IPS-18a (cell line): ENCODE measurements around the gene TRIM38.
"Not testable (repeated sequence)": the region's sequence is repeated elsewhere in the genome, so short reads cannot be mapped to it uniquely, and the experiment has no call there.

Experiments used
- H3K27ac ChIP-seq: one replicate; pipeline ENCODE4 v1.5.1; 2013; ENCODE audit warnings: low read length
- H3K27me3 ChIP-seq: one replicate; pipeline ENCODE4 v1.6.1; 2013; ENCODE audit warnings: mild to moderate bottlenecking, low read length; ENCODE audit not compliant: control insufficient read depth, insufficient read depth
- H3K36me3 ChIP-seq: one replicate; pipeline ENCODE4 v1.6.1; 2013; ENCODE audit warnings: low read depth, low read length; ENCODE audit not compliant: control insufficient read depth
- H3K4me1 ChIP-seq: one replicate; pipeline ENCODE4 v1.6.1; 2013; ENCODE audit warnings: low read depth, low read length; ENCODE audit not compliant: control insufficient read depth
- H3K4me3 ChIP-seq: one replicate; pipeline ENCODE4 v1.5.1; 2013; ENCODE audit warnings: low read length
- H3K9ac ChIP-seq: one replicate; pipeline ENCODE4 v1.6.1; 2013; ENCODE audit warnings: mild to moderate bottlenecking, low read length, moderate library complexity
- H3K9me3 ChIP-seq: one replicate; pipeline ENCODE4 v1.6.1; 2013; ENCODE audit warnings: low read depth, low read length; ENCODE audit not compliant: control insufficient read depth

The TRIM38 gene

DNA sequence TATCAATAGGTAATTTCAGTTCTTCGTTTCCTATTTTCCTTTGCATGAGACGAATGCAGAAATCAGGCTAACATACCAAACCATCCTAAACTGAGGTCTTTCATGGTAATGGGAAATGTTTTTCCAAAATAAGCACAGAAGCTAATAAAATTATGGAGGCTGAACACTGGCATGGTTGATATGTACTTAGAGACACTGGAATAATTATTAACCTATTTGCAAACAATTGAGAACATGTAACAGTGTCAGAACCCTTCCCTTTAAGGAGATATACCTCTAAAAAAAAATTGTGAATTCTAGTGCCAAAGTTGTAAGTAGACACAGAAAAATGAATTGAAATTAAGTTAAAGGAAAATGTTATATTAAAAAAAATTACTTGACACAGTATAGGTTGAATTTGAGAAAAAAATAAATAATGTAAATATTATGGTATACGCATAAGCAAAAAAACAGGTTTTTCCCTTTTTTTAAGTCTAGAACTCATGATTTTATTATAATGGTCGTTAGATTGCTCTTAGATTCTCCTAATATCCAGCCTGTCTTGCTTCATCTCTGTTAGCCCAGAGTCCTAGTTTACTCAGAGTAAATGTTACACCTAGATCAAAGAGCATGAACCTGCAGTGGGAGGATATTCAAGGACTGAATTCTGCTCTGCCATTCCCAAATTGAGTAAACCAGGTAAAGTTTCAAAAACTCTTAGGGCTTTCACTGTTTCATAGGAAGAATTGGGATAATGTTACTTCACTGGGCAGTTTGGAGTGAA, 33.9 kb upstream of the TRIM38 start:
- Histone ChIP-seq H3K4me1 (no peaks in the 10 kb centered on the region), H3K4me3 (no peak overlapping the region), H3K27ac (no peak overlapping the region), H3K27me3 (no peaks in the 10 kb centered on the region), H3K36me3 (no peaks in the 10 kb centered on the region), H3K9me3 (no peaks in the 10 kb centered on the region), H3K9ac (no peak overlapping the region)

- H3K27ac ChIP-seq, H3K27me3 ChIP-seq, H3K4me3 ChIP-seq, H3K4me1 ChIP-seq, H3K9me3 ChIP-seq, H3K9ac ChIP-seq, H3K36me3 ChIP-seq: not testable (repeated sequence)
Observed at GRCh38 chr6:25929785-25930184, 32.8 kb upstream of the TRIM38 start.

- H3K9ac ChIP-seq: no peak within 1 kb of the TSS
- no peak within 1 kb of the TSS for H3K27ac ChIP-seq
- no peaks in the 10 kb centered on the region for H3K36me3 ChIP-seq
- no peaks in the 10 kb centered on the region for H3K27me3 ChIP-seq
- H3K9me3 ChIP-seq: no peaks in the 10 kb centered on the region
- no peaks in the 10 kb centered on the region for H3K4me1 ChIP-seq
- no peak within 1 kb of the TSS for H3K4me3 ChIP-seq
Observed at GRCh38 chr6:25930532-25931410, 31.8 kb upstream of the TRIM38 start, which contains the start of gene SLC17A2. Gene SLC17A2 (minus strand): TSS chr6:25930691. CDS start chr6:25925796, 4,895 bp downstream.

DNA sequence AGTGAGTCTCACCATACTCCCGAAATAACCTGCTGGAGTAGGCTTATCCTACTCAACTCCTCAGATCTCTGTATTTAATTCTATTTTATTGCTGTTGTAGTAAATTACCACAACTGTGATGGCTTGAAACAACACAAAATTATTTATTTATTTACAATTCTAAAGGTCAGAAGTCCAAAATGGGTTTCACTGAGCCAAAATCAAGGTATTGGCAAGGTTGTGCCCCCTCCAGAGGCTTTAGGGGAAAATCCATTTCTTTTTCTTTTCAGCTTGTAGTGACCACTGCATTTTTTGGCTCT, 31.2 kb upstream of the TRIM38 start:
- no peaks in the 10 kb centered on the region for H3K27me3 ChIP-seq
- H3K9ac ChIP-seq: no peak overlapping the region
- no peaks in the 10 kb centered on the region for H3K9me3 ChIP-seq
- H3K4me3 ChIP-seq: no peak overlapping the region
- no peaks in the 10 kb centered on the region for H3K36me3 ChIP-seq
- H3K27ac ChIP-seq: no peak overlapping the region
- no peaks in the 10 kb centered on the region for H3K4me1 ChIP-seq

DNA sequence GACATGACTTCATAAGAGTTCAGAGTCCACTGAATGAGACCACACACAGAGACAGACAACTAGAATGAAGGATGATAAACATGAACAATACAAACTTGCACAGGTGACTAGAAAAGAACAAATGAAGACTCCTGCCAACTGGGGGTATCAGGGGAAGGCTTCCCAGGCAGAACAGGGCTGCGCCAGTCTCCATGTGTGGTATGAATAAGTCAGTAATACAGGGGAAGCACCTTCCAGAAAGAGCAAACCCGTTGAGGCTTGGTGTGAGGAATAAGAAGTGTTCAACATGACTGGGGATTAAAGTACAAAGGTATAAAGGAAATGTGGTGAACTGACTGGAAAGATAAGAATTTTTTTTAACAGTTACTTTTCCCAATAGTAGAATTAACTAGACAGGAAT, 28.4 kb upstream of the TRIM38 start:
- Histone ChIP-seq H3K27me3 (no peaks in the 10 kb centered on the region), H3K27ac (no peak overlapping the region), H3K4me1 (no peaks in the 10 kb centered on the region), H3K4me3 (no peak overlapping the region), H3K9ac (no peak overlapping the region), H3K9me3 (no peaks in the 10 kb centered on the region), H3K36me3 (no peaks in the 10 kb centered on the region)

DNA sequence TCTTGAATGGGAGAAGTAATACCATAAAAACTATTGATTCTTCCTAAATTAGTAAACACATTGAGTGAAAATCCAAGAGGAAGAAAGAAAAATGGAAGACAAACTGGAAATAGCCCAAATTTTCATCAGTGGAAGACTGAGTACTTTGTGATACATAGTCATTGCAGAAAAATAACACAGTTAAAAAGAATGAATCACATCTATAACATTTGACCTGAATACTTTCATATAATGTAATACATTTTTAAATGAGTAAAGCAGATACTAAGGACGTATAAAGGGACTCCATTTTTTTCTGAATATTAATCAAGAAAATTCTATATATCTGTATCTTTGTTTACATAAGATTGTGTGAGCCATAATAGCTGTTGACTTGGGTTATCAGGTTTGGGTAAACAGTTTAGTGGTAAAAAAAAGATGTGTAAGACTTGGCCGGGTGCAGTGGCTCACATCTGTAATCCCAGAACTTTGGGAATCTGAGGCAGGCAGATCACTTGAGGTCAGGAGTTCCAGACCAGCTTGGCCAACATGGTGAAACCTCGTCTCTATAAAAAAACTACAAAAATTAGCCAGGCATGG, 27.8 kb upstream of the TRIM38 start:
- Histone ChIP-seq H3K4me3 (no peak overlapping the region), H3K9ac (no peak overlapping the region), H3K4me1 (no peaks in the 10 kb centered on the region), H3K27ac (no peak overlapping the region), H3K9me3 (no peaks in the 10 kb centered on the region), H3K27me3 (no peaks in the 10 kb centered on the region), H3K36me3 (no peaks in the 10 kb centered on the region)

- Histone ChIP-seq H3K9me3 (no peaks in the 10 kb centered on the region), H3K4me1 (no peaks in the 10 kb centered on the region)
Observed at GRCh38 chr6:25935953-25936352, 26.6 kb upstream of the TRIM38 start.

DNA sequence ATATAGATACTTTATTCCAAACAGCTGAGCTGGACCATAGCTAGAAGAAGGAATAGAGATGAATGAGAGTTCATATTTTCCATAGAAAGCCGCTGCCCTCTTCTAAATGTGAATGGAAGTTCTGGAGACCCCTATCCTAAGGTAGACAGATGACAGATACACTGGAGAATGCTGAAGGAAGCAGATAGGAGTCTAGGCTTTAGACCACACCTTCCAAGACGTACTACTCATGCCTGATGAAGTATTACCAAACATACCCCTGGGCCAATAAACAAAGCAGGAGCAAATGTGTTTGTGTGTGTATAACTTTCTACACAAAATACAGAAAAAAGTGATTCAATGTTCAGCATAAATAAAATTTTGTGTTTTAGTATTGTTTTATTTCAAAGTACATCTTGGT, 23.0 kb upstream of the TRIM38 start:
- H3K9ac ChIP-seq: no peak overlapping the region
- H3K9me3 ChIP-seq: no peaks in the 10 kb centered on the region
- no peak overlapping the region for H3K27ac ChIP-seq
- no peaks in the 10 kb centered on the region for H3K36me3 ChIP-seq
- no peaks in the 10 kb centered on the region for H3K27me3 ChIP-seq
- H3K4me3 ChIP-seq: no peak overlapping the region
- H3K4me1 ChIP-seq: no peaks in the 10 kb centered on the region

More at GRCh38 chr6:25935953-25936352, 26.6 kb upstream of the TRIM38 start:
- no peak overlapping the region for H3K4me3 ChIP-seq
- H3K36me3 ChIP-seq: no peaks in the 10 kb centered on the region
- H3K27me3 ChIP-seq: no peaks in the 10 kb centered on the region
- no peak overlapping the region for H3K27ac ChIP-seq
- no peak overlapping the region for H3K9ac ChIP-seq

DNA sequence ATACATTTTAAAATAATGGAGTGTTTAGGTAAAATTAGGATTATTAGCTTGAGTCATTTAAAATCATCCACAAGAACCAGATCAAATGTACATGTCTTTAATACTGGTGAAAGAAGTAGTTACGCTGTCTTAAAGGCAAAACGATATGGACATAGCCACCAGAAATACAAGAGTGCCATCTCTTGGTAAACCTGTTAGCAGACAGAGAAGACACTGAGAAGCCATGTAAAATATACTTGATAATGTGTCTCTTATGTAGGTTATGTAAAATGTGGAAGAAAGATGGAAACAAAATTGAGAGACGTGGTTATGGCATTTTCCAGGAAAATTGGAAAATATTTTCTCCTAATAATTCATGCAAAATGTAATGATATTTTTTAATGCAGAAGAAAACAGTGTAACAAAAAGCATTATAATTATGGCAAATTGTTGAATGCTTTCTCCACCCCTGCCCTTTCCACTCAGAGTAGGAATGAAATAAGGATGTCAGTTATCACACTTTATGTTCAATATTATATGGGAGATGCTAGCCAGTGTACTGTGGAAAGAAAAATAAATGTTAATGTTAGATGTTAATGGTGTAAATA, 19.9 kb upstream of the TRIM38 start:
- H3K4me3 ChIP-seq: no peak overlapping the region
- H3K27me3 ChIP-seq: no peaks in the 10 kb centered on the region
- no peak overlapping the region for H3K9ac ChIP-seq
- H3K36me3 ChIP-seq: no peaks in the 10 kb centered on the region
- H3K27ac ChIP-seq: no peak overlapping the region
- peaks cover 7% of the 10 kb centered on the region for H3K9me3 ChIP-seq
- no peaks in the 10 kb centered on the region for H3K4me1 ChIP-seq

GRCh38 chr6:25943887-25944286, 18.7 kb upstream of the TRIM38 start:
- no peaks in the 10 kb centered on the region for H3K27me3 ChIP-seq
- no peaks in the 10 kb centered on the region for H3K4me1 ChIP-seq
- H3K27ac ChIP-seq: no peak overlapping the region
- no peak overlapping the region for H3K4me3 ChIP-seq
- H3K9ac ChIP-seq: no peak overlapping the region
- H3K9me3 ChIP-seq: peaks cover 7% of the 10 kb centered on the region
- H3K36me3 ChIP-seq: no peaks in the 10 kb centered on the region

GRCh38 chr6:25944688-25945574, 17.7 kb upstream of the TRIM38 start:
- Histone ChIP-seq H3K9ac (no peak overlapping the region), H3K4me3 (no peak overlapping the region), H3K27me3 (no peaks in the 10 kb centered on the region), H3K9me3 (peaks cover 7% of the 10 kb centered on the region), H3K4me1 (no peaks in the 10 kb centered on the region), H3K36me3 (no peaks in the 10 kb centered on the region), H3K27ac (no peak overlapping the region)
